ENCODE results near the gene SLC38A8. TPM values are rescaled to one million over a fixed set of nuclear protein-coding genes. Genes with fewer than 3 reads are reported as not detected.
A peak's percentile ranks its signal among the peaks of the same experiment; 100 is the strongest.

Gene SLC38A8
- total RNA-seq, 3 donors from 2014 or later (not counting 1 experiment from before 2014, with no cell fraction given) = not detected

- Histone ChIP-seq H3K27ac (ENCODE audit: low read length) (no peak overlapping the region), H3K36me3 (ENCODE audit: control insufficient read depth, insufficient read depth, low read length) (no peaks in the 10 kb centered on the region), H3K4me3 (ENCODE audit: low read length) (no peak overlapping the region), H3K9me3 (ENCODE audit: control insufficient read depth, insufficient read depth, low read length) (peaks cover 3% of the 10 kb centered on the region), H3K27me3 (ENCODE audit: control insufficient read depth, insufficient read depth, low read length) (no peaks in the 10 kb centered on the region), H3K4me1 (ENCODE audit: control insufficient read depth, insufficient read depth, low read length) (peaks cover 8% of the 10 kb centered on the region)
- peak; percentile 78 to 87 (median 82) for ATAC-seq
- intact Hi-C loops (cut with micrococcal nuclease) = no loop called here
- no peaks in the 10 kb centered on the region for H3K27me3 Mint-ChIP-seq (ENCODE audit: low read depth in 2 of 2)
- H3K4me1 Mint-ChIP-seq = peaks cover 10% of the 10 kb centered on the region in 2 donors
- no peak overlapping the region for H3K27ac Mint-ChIP-seq
- 10% methylated on average over 14 of the region's 14 CpGs for WGBS (ENCODE audit: insufficient coverage)
- no peak overlapping the region for H3K4me3 Mint-ChIP-seq
- DNase-seq = peak; percentile 17 to 62
- no peaks in the 10 kb centered on the region for H3K9me3 Mint-ChIP-seq
- TF ChIP-seq CTCF (IDR thresholded peaks at IDR 0.05) = no peak
- no peaks in the 10 kb centered on the region for H3K36me3 Mint-ChIP-seq
Measured at GRCh38 chr16:84013787-84014569, 28.6 kb downstream of the SLC38A8 start.

GRCh38 chr16:84009282-84009681 lies 33.3 kb downstream of the SLC38A8 start:
- H3K9me3 ChIP-seq (ENCODE audit: control insufficient read depth, insufficient read depth, low read length) = peaks cover 3% of the 10 kb centered on the region
- no peak for TF ChIP-seq CTCF (IDR thresholded peaks at IDR 0.05)
- Mint-ChIP-seq H3K36me3 (no peaks in the 10 kb centered on the region), H3K4me1 (peaks cover 2 to 3% of the 10 kb centered on the region in 2 donors), H3K27me3 (ENCODE audit: low read depth in 2 of 2) (no peaks in the 10 kb centered on the region), H3K9me3 (no peaks in the 10 kb centered on the region), H3K27ac (no peak overlapping the region), H3K4me3 (no peak overlapping the region)
- DNase-seq (no peak), ATAC-seq (no peak)
- intact Hi-C loops (cut with micrococcal nuclease) = no loop called here
- H3K4me3 ChIP-seq (ENCODE audit: low read length) = no peak overlapping the region
- H3K36me3 ChIP-seq (ENCODE audit: control insufficient read depth, insufficient read depth, low read length) = no peaks in the 10 kb centered on the region
- WGBS (ENCODE audit: insufficient coverage) = 88% methylated on average over 6 of the region's 6 CpGs
- H3K4me1 ChIP-seq (ENCODE audit: control insufficient read depth, insufficient read depth, low read length) = peaks cover 6% of the 10 kb centered on the region
- H3K27me3 ChIP-seq (ENCODE audit: control insufficient read depth, insufficient read depth, low read length) = no peaks in the 10 kb centered on the region
- H3K27ac ChIP-seq (ENCODE audit: low read length) = no peak overlapping the region

- Histone ChIP-seq H3K4me3 (ENCODE audit: low read length) (no peak overlapping the region), H3K9me3 (ENCODE audit: control insufficient read depth, insufficient read depth, low read length) (no peaks in the 10 kb centered on the region), H3K36me3 (ENCODE audit: control insufficient read depth, insufficient read depth, low read length) (no peaks in the 10 kb centered on the region), H3K4me1 (ENCODE audit: control insufficient read depth, insufficient read depth, low read length) (no peaks in the 10 kb centered on the region), H3K27me3 (ENCODE audit: control insufficient read depth, insufficient read depth, low read length) (no peaks in the 10 kb centered on the region), H3K27ac (ENCODE audit: low read length) (no peak overlapping the region)
- H3K9me3 Mint-ChIP-seq = no peaks in the 10 kb centered on the region
- H3K4me3 Mint-ChIP-seq = no peak overlapping the region
- intact Hi-C loops (cut with micrococcal nuclease) = no loop called here
- H3K27me3 Mint-ChIP-seq (ENCODE audit: low read depth in 2 of 2) = no peaks in the 10 kb centered on the region
- ATAC-seq (no peak), DNase-seq (no peak)
- no peaks in the 10 kb centered on the region for H3K36me3 Mint-ChIP-seq
- H3K4me1 Mint-ChIP-seq = no peaks in the 10 kb centered on the region
- no peak overlapping the region for H3K27ac Mint-ChIP-seq
- no peak for TF ChIP-seq CTCF (IDR thresholded peaks at IDR 0.05)
- 67% methylated on average over 5 of the region's 8 CpGs for WGBS (ENCODE audit: insufficient coverage)
Measured at GRCh38 chr16:84007965-84008364, 34.6 kb downstream of the SLC38A8 start.

- H3K27me3 Mint-ChIP-seq (ENCODE audit: low read depth in 2 of 2) = no peaks in the 10 kb centered on the region
- no peak overlapping the region for H3K4me3 Mint-ChIP-seq
- ATAC-seq = no peak
- no peak for DNase-seq
- TF ChIP-seq CTCF (IDR thresholded peaks at IDR 0.05) = no peak
- intact Hi-C loops (cut with micrococcal nuclease) = no loop called here
- H3K27ac ChIP-seq (ENCODE audit: low read length) = no peak overlapping the region
- no peak overlapping the region for H3K4me3 ChIP-seq (ENCODE audit: low read length)
- H3K4me1 ChIP-seq (ENCODE audit: control insufficient read depth, insufficient read depth, low read length) = no peaks in the 10 kb centered on the region
- no peaks in the 10 kb centered on the region for H3K36me3 Mint-ChIP-seq
- no peak overlapping the region for H3K27ac Mint-ChIP-seq
- no peaks in the 10 kb centered on the region for H3K9me3 Mint-ChIP-seq
- no peaks in the 10 kb centered on the region for H3K9me3 ChIP-seq (ENCODE audit: control insufficient read depth, insufficient read depth, low read length)
- no peaks in the 10 kb centered on the region for H3K4me1 Mint-ChIP-seq
- H3K36me3 ChIP-seq (ENCODE audit: control insufficient read depth, insufficient read depth, low read length) = no peaks in the 10 kb centered on the region
- 81% methylated on average over 4 of the region's 4 CpGs for WGBS (ENCODE audit: insufficient coverage)
- no peaks in the 10 kb centered on the region for H3K27me3 ChIP-seq (ENCODE audit: control insufficient read depth, insufficient read depth, low read length)
Measured at GRCh38 chr16:84007520-84007919, 35.1 kb downstream of the SLC38A8 start.
